IPS-20b (cell line): Measurements from ENCODE around the gene ELP6.
"Not testable (repeated sequence)": the region's sequence is repeated elsewhere in the genome, so short reads cannot be mapped to it uniquely, and the experiment has no call there.

Source experiments
- H3K27ac ChIP-seq: one replicate; pipeline ENCODE4 v1.5.1; 2013; ENCODE audit warnings: low read length
- H3K27me3 ChIP-seq: 2 replicates; pipeline ENCODE4 v1.6.1; 2013; ENCODE audit warnings: mild to moderate bottlenecking, low read length, inconsistent platforms; ENCODE audit not compliant: insufficient read depth
- H3K36me3 ChIP-seq: 2 replicates; pipeline ENCODE4 v1.6.1; 2013; ENCODE audit warnings: low read depth, mild to moderate bottlenecking, inconsistent platforms, low read length, moderate library complexity; ENCODE audit not compliant: insufficient read depth
- H3K4me1 ChIP-seq: 2 replicates; pipeline ENCODE4 v1.6.1; 2013; ENCODE audit warnings: mild to moderate bottlenecking, control low read depth, inconsistent platforms, low read length, moderate library complexity; ENCODE audit not compliant: insufficient read depth
- H3K4me3 ChIP-seq: 2 replicates; pipeline ENCODE4 v1.5.1; 2013; ENCODE audit warnings: mild to moderate bottlenecking, low read length, inconsistent platforms
- H3K9ac ChIP-seq: 2 replicates; pipeline ENCODE4 v1.6.1; 2013; ENCODE audit warnings: low read depth, mild to moderate bottlenecking, inconsistent platforms, low read length, moderate library complexity
- H3K9me3 ChIP-seq: 2 replicates; pipeline ENCODE4 v1.6.1; 2013; ENCODE audit warnings: mild to moderate bottlenecking, low read depth, low read length, inconsistent platforms; ENCODE audit not compliant: insufficient read depth

Gene ELP6

GRCh38 chr3:47476644-47477199 lies 36.8 kb downstream of the ELP6 start:
- Histone ChIP-seq H3K9ac (no peak overlapping the region), H3K4me3 (peak overlapping the region; percentile 34), H3K36me3 (no peaks in the 10 kb centered on the region)

GRCh38 chr3:47476330-47476626 lies 37.2 kb downstream of the ELP6 start:
- Histone ChIP-seq H3K27ac (no peak overlapping the region), H3K9ac (no peak overlapping the region), H3K27me3 (no peaks in the 10 kb centered on the region), H3K4me1 (peaks cover under 1% of the 10 kb centered on the region), H3K9me3 (no peaks in the 10 kb centered on the region), H3K36me3 (no peaks in the 10 kb centered on the region), H3K4me3 (peak overlapping the region; percentile 34)

More at GRCh38 chr3:47476644-47477199, 36.8 kb downstream of the ELP6 start:
- Histone ChIP-seq H3K27ac (no peak overlapping the region), H3K9me3 (no peaks in the 10 kb centered on the region), H3K27me3 (no peaks in the 10 kb centered on the region), H3K4me1 (peaks cover 5% of the 10 kb centered on the region)

GRCh38 chr3:47475570-47476329 lies 37.8 kb downstream of the ELP6 start, which contains the start of gene SCAP:
Gene SCAP, minus strand, starts transcription at chr3:47475941. Its CDS starts 32,948 bp downstream, at chr3:47442993.
- Histone ChIP-seq H3K4me3 (peak within 1 kb of the TSS; percentile 97), H3K9ac (peak within 1 kb of the TSS; percentile 84), H3K9me3 (no peaks in the 10 kb centered on the region), H3K27me3 (no peaks in the 10 kb centered on the region), H3K27ac (no peak within 1 kb of the TSS), H3K4me1 (no peaks in the 10 kb centered on the region; the same call in 1 of the 2 replicates), H3K36me3 (no peaks in the 10 kb centered on the region)

- peak overlapping the region; percentile 97 for H3K4me3 ChIP-seq
- no peaks in the 10 kb centered on the region; the same call in 1 of the 2 replicates for H3K4me1 ChIP-seq
- H3K27me3 ChIP-seq: no peaks in the 10 kb centered on the region
- no peaks in the 10 kb centered on the region for H3K36me3 ChIP-seq
- H3K9ac ChIP-seq: peak overlapping the region; percentile 84
- H3K27ac ChIP-seq: no peak overlapping the region
- H3K9me3 ChIP-seq: no peaks in the 10 kb centered on the region
Observed at GRCh38 chr3:47475029-47475569, 38.4 kb downstream of the ELP6 start.

GRCh38 chr3:47473391-47473790 lies 40.1 kb downstream of the ELP6 start:
- Histone ChIP-seq H3K9ac (no peak overlapping the region), H3K4me1 (no peaks in the 10 kb centered on the region), H3K9me3 (no peaks in the 10 kb centered on the region), H3K36me3 (no peaks in the 10 kb centered on the region), H3K27ac (no peak overlapping the region), H3K4me3 (no peak overlapping the region), H3K27me3 (no peaks in the 10 kb centered on the region)

- Histone ChIP-seq H3K36me3 (peaks cover 3% of the 10 kb centered on the region; the same call in 1 of the 2 replicates), H3K4me1 (no peaks in the 10 kb centered on the region), H3K27ac (no peak overlapping the region), H3K9ac (no peak overlapping the region), H3K4me3 (no peak overlapping the region), H3K9me3 (no peaks in the 10 kb centered on the region), H3K27me3 (no peaks in the 10 kb centered on the region)
Observed at GRCh38 chr3:47469616-47470015, 43.9 kb downstream of the ELP6 start.

GRCh38 chr3:47468315-47468714 lies 45.2 kb downstream of the ELP6 start:
- not testable (repeated sequence) for H3K9ac ChIP-seq, H3K4me3 ChIP-seq, H3K36me3 ChIP-seq, H3K27ac ChIP-seq, H3K9me3 ChIP-seq, H3K4me1 ChIP-seq, H3K27me3 ChIP-seq

GRCh38 chr3:47464588-47464987 lies 48.9 kb downstream of the ELP6 start:
- Histone ChIP-seq H3K9me3 (no peaks in the 10 kb centered on the region), H3K27me3 (no peaks in the 10 kb centered on the region), H3K4me1 (peaks cover 3% of the 10 kb centered on the region; the same call in 1 of the 2 replicates), H3K4me3 (no peak overlapping the region), H3K27ac (no peak overlapping the region), H3K9ac (no peak overlapping the region), H3K36me3 (peaks cover 3% of the 10 kb centered on the region; the same call in 1 of the 2 replicates)

GRCh38 chr3:47459534-47460085 lies 53.9 kb downstream of the ELP6 start:
- H3K9me3 ChIP-seq, H3K27ac ChIP-seq, H3K36me3 ChIP-seq, H3K4me3 ChIP-seq, H3K9ac ChIP-seq, H3K27me3 ChIP-seq, H3K4me1 ChIP-seq: not testable (repeated sequence)

- Histone ChIP-seq H3K4me3 (no peak overlapping the region), H3K27me3 (no peaks in the 10 kb centered on the region), H3K4me1 (no peaks in the 10 kb centered on the region), H3K27ac (no peak overlapping the region), H3K9me3 (no peaks in the 10 kb centered on the region), H3K36me3 (no peaks in the 10 kb centered on the region), H3K9ac (no peak overlapping the region)
Observed at GRCh38 chr3:47456984-47457383, 56.5 kb downstream of the ELP6 start.

- H3K9me3 ChIP-seq: no peaks in the 10 kb centered on the region
- H3K4me1 ChIP-seq: no peaks in the 10 kb centered on the region
- no peaks in the 10 kb centered on the region for H3K27me3 ChIP-seq
- no peak overlapping the region for H3K9ac ChIP-seq
- no peaks in the 10 kb centered on the region for H3K36me3 ChIP-seq
- no peak overlapping the region for H3K4me3 ChIP-seq
- H3K27ac ChIP-seq: no peak overlapping the region
Observed at GRCh38 chr3:47455806-47456452, 57.6 kb downstream of the ELP6 start.
